ENCODE measurements around the gene MAP4.
"Not testable (repeated sequence)": the region's sequence is repeated elsewhere in the genome, so short reads cannot be mapped to it uniquely, and the experiment has no call there.

The MAP4 gene

GRCh38 chr3:47847801-47848518 lies 168.3 kb downstream of the MAP4 start:
- DNase-seq (ENCODE audit: low read depth in 4 of 4, low spot score in 1 of 4): no peak

GRCh38 chr3:47847260-47847659 lies 169.0 kb downstream of the MAP4 start:
- DNase-seq (ENCODE audit: low read depth in 4 of 4, low spot score in 1 of 4): no peak

GRCh38 chr3:47846880-47847248 lies 169.4 kb downstream of the MAP4 start:
- DNase-seq (ENCODE audit: low read depth in 4 of 4, low spot score in 1 of 4): no peak

- DNase-seq (ENCODE audit: low read depth in 4 of 4, low spot score in 1 of 4): no peak
Measured at GRCh38 chr3:47846186-47846879, 169.9 kb downstream of the MAP4 start.

GRCh38 chr3:47841786-47842349 lies 174.3 kb downstream of the MAP4 start:
- DNase-seq (ENCODE audit: low read depth in 4 of 4, low spot score in 1 of 4): no peak

GRCh38 chr3:47838503-47838902 lies 177.7 kb downstream of the MAP4 start:
- DNase-seq (ENCODE audit: low read depth in 4 of 4, low spot score in 1 of 4): no peak

GRCh38 chr3:47836986-47837385 lies 179.2 kb downstream of the MAP4 start:
- no peak for DNase-seq (ENCODE audit: low read depth in 4 of 4, low spot score in 1 of 4)

- DNase-seq (ENCODE audit: low read depth in 4 of 4, low spot score in 1 of 4): not testable (repeated sequence)
Measured at GRCh38 chr3:47829482-47829881, 186.7 kb downstream of the MAP4 start.

- no peak for DNase-seq (ENCODE audit: low read depth in 4 of 4, low spot score in 1 of 4)
Measured at GRCh38 chr3:47825590-47825989, 190.6 kb downstream of the MAP4 start.

- DNase-seq (ENCODE audit: low read depth in 4 of 4, low spot score in 1 of 4): peak; percentile 38 to 66 (median 60)
Measured at GRCh38 chr3:47824541-47825473, 191.4 kb downstream of the MAP4 start.

GRCh38 chr3:47817609-47818008 lies 198.6 kb downstream of the MAP4 start:
- no peak for DNase-seq (ENCODE audit: low read depth in 4 of 4, low spot score in 1 of 4)

- no peak for DNase-seq (ENCODE audit: low read depth in 4 of 4, low spot score in 1 of 4)
Measured at GRCh38 chr3:47813551-47814177, 202.6 kb downstream of the MAP4 start.

- DNase-seq (ENCODE audit: low read depth in 4 of 4, low spot score in 1 of 4): no peak
Measured at GRCh38 chr3:47804577-47804976, 211.6 kb downstream of the MAP4 start.

- no peak for DNase-seq (ENCODE audit: low read depth in 4 of 4, low spot score in 1 of 4)
Measured at GRCh38 chr3:47803480-47804025, 212.7 kb downstream of the MAP4 start.

- DNase-seq (ENCODE audit: low read depth in 4 of 4, low spot score in 1 of 4): peak; percentile 72 to 85 (median 79)
Measured at GRCh38 chr3:47802734-47803479, 213.3 kb downstream of the MAP4 start, which contains the start of gene DHX30. DHX30 (plus strand) TSS chr3:47803138; CDS start chr3:47810684, 7,546 bp downstream.
